HEK293 (cell line): Measurements from ENCODE around the gene SENP8.
A peak's percentile ranks its signal among the peaks of the same experiment; 100 is the strongest.

Experiments
- SALL2 ChIP-seq: fragments of 450-650 bp; formaldehyde crosslinking; IDR thresholded peaks from 2 replicates; pipeline ENCODE4 v1.5.0; 2017; ENCODE audit warnings: missing biosample characterization, mild to moderate bottlenecking, missing genetic modification characterization, borderline replicate concordance
- ZFP41 ChIP-seq: fragments of 450-650 bp; formaldehyde crosslinking; IDR thresholded peaks from 2 replicates; pipeline ENCODE4 v1.5.1; 2016; ENCODE audit warnings: missing biosample characterization, missing genetic modification characterization, borderline replicate concordance
- ZNF16 ChIP-seq: fragments of 450-650 bp; formaldehyde crosslinking; IDR thresholded peaks from 2 replicates; pipeline ENCODE4 v1.5.1; 2016; ENCODE audit warnings: low read depth, missing biosample characterization, missing genetic modification characterization
- ZNF391 ChIP-seq: fragments of 450-650 bp; formaldehyde crosslinking; IDR thresholded peaks from 2 replicates; pipeline ENCODE4 v1.5.1; 2016; ENCODE audit warnings: low read depth, missing biosample characterization, missing genetic modification characterization, borderline replicate concordance
- ZNF416 ChIP-seq: fragments of 450-650 bp; formaldehyde crosslinking; IDR thresholded peaks from 2 replicates; pipeline ENCODE4 v1.5.1; 2016; ENCODE audit warnings: missing biosample characterization, missing genetic modification characterization
- ZNF521 ChIP-seq: fragments of 450-650 bp; formaldehyde crosslinking; IDR thresholded peaks from 2 replicates; pipeline ENCODE4 v1.5.1; 2017; ENCODE audit warnings: missing biosample characterization, mild to moderate bottlenecking, missing genetic modification characterization
- ZNF792 ChIP-seq: fragments of 450-650 bp; formaldehyde crosslinking; IDR thresholded peaks from 2 replicates; pipeline ENCODE4 v1.5.1; 2016; ENCODE audit warnings: missing biosample characterization, missing genetic modification characterization
- ZSCAN30 ChIP-seq: fragments of 450-650 bp; IDR thresholded peaks from 2 replicates; pipeline ENCODE4 v1.5.1; 2018; ENCODE audit warnings: missing biosample characterization, mild to moderate bottlenecking, missing genetic modification characterization, moderate library complexity
- TF ChIP-seq, protein P1 (sequence below): fragments of 450-650 bp; formaldehyde crosslinking; conservative IDR thresholded peaks from 2 replicates; pipeline ENCODE4 v1.5.1; 2016; ENCODE audit warnings: low read depth, missing biosample characterization, missing genetic modification characterization
- TF ChIP-seq, protein P2 (sequence below): fragments of 450-650 bp; formaldehyde crosslinking; IDR thresholded peaks from 2 replicates; pipeline ENCODE4 v1.5.0; 2017; ENCODE audit warnings: missing biosample characterization, missing genetic modification characterization, borderline replicate concordance
- TF ChIP-seq, protein P3 (sequence below): fragments of 450-650 bp; formaldehyde crosslinking; IDR thresholded peaks from 2 replicates; pipeline ENCODE4 v1.5.1; 2017; ENCODE audit warnings: missing biosample characterization, missing genetic modification characterization
- TF ChIP-seq, protein P4 (sequence below): fragments of 450-650 bp; formaldehyde crosslinking; IDR thresholded peaks from 2 replicates; pipeline ENCODE4 v1.5.1; 2016; ENCODE audit warnings: missing biosample characterization, missing genetic modification characterization, borderline replicate concordance
- TF ChIP-seq, protein P5 (sequence below): fragments of 450-650 bp; formaldehyde crosslinking; IDR thresholded peaks from 2 replicates; pipeline ENCODE4 v1.5.1; 2016; ENCODE audit warnings: missing biosample characterization, missing genetic modification characterization

The SENP8 gene

DNA sequence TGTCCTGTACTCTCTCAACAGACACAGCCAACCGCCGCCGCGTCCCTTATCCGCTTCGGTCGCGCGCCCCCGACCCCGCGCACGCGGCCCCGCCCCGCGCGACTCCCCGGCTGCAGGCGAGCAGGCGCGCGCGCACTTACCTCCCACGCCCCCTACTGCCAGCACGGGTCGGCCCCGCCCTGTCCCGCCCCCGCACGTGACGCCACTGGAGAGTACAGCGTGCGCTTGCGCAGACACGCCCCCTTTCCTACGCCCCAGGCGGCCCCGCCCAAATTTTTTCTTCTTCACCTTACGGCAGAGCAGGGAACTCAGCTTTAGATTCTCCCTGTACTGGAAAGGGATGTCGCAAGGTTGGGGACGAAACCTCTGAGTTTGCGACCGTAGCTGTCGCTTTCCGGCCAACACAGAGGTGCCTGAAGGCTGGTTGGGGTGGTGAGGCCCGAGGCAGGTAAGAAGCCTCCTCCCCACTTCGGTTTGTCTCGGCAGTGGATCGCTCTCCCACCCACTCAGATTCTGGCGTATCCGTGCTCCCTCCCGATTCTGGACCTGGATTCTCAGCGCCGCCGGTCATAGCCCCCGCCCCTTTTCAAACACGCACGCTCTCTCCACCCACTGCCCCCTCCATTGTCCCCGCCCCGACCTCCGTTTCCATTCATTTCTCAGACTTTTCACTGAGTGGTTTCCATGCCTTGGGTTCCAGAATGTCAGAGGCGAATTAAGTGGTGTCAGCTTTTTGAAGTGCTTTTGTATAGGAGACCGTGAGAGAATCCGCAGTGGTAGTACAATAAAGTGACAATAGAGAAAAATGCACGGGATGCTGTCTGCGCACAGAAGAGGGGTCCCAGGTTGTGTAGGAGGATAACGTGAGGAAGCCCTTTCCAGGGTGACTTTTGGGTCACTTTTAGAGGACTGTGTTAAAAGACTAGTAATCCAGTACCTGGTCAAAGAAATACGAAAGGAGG is at the start of gene SENP8, which contains the start of gene MYO9A (continued):
- TF ChIP-seq, protein P1, sequence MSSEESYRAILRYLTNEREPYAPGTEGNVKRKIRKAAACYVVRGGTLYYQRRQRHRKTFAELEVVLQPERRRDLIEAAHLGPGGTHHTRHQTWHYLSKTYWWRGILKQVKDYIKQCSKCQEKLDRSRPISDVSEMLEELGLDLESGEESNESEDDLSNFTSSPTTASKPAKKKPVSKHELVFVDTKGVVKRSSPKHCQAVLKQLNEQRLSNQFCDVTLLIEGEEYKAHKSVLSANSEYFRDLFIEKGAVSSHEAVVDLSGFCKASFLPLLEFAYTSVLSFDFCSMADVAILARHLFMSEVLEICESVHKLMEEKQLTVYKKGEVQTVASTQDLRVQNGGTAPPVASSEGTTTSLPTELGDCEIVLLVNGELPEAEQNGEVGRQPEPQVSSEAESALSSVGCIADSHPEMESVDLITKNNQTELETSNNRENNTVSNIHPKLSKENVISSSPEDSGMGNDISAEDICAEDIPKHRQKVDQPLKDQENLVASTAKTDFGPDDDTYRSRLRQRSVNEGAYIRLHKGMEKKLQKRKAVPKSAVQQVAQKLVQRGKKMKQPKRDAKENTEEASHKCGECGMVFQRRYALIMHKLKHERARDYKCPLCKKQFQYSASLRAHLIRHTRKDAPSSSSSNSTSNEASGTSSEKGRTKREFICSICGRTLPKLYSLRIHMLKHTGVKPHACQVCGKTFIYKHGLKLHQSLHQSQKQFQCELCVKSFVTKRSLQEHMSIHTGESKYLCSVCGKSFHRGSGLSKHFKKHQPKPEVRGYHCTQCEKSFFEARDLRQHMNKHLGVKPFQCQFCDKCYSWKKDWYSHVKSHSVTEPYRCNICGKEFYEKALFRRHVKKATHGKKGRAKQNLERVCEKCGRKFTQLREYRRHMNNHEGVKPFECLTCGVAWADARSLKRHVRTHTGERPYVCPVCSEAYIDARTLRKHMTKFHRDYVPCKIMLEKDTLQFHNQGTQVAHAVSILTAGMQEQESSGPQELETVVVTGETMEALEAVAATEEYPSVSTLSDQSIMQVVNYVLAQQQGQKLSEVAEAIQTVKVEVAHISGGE (tag by site-specific recombination) = no peak
- TF ChIP-seq, protein P2, sequence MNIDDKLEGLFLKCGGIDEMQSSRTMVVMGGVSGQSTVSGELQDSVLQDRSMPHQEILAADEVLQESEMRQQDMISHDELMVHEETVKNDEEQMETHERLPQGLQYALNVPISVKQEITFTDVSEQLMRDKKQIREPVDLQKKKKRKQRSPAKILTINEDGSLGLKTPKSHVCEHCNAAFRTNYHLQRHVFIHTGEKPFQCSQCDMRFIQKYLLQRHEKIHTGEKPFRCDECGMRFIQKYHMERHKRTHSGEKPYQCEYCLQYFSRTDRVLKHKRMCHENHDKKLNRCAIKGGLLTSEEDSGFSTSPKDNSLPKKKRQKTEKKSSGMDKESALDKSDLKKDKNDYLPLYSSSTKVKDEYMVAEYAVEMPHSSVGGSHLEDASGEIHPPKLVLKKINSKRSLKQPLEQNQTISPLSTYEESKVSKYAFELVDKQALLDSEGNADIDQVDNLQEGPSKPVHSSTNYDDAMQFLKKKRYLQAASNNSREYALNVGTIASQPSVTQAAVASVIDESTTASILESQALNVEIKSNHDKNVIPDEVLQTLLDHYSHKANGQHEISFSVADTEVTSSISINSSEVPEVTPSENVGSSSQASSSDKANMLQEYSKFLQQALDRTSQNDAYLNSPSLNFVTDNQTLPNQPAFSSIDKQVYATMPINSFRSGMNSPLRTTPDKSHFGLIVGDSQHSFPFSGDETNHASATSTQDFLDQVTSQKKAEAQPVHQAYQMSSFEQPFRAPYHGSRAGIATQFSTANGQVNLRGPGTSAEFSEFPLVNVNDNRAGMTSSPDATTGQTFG = no peak
- TF ChIP-seq ZNF521 (tag by site-specific recombination) (no peak), ZFP41 (tag by site-specific recombination) (no peak), ZNF16 (no peak), ZNF792 (tag by site-specific recombination) (peak; percentile 62; the same call in 1 of the 2 replicates), ZNF416 (tag by site-specific recombination) (no peak), ZSCAN30 (tag by site-specific recombination) (0 out of 2 replicates have a peak, but pooled peaks have one; percentile 19), ZNF391 (tag by site-specific recombination) (peak; percentile 90; the same call in 1 of the 2 replicates), SALL2 (tag by site-specific recombination) (no peak)
- TF ChIP-seq, protein P3, sequence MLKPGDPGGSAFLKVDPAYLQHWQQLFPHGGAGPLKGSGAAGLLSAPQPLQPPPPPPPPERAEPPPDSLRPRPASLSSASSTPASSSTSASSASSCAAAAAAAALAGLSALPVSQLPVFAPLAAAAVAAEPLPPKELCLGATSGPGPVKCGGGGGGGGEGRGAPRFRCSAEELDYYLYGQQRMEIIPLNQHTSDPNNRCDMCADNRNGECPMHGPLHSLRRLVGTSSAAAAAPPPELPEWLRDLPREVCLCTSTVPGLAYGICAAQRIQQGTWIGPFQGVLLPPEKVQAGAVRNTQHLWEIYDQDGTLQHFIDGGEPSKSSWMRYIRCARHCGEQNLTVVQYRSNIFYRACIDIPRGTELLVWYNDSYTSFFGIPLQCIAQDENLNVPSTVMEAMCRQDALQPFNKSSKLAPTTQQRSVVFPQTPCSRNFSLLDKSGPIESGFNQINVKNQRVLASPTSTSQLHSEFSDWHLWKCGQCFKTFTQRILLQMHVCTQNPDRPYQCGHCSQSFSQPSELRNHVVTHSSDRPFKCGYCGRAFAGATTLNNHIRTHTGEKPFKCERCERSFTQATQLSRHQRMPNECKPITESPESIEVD (tag by site-specific recombination) = no peak
- TF ChIP-seq, protein P4, sequence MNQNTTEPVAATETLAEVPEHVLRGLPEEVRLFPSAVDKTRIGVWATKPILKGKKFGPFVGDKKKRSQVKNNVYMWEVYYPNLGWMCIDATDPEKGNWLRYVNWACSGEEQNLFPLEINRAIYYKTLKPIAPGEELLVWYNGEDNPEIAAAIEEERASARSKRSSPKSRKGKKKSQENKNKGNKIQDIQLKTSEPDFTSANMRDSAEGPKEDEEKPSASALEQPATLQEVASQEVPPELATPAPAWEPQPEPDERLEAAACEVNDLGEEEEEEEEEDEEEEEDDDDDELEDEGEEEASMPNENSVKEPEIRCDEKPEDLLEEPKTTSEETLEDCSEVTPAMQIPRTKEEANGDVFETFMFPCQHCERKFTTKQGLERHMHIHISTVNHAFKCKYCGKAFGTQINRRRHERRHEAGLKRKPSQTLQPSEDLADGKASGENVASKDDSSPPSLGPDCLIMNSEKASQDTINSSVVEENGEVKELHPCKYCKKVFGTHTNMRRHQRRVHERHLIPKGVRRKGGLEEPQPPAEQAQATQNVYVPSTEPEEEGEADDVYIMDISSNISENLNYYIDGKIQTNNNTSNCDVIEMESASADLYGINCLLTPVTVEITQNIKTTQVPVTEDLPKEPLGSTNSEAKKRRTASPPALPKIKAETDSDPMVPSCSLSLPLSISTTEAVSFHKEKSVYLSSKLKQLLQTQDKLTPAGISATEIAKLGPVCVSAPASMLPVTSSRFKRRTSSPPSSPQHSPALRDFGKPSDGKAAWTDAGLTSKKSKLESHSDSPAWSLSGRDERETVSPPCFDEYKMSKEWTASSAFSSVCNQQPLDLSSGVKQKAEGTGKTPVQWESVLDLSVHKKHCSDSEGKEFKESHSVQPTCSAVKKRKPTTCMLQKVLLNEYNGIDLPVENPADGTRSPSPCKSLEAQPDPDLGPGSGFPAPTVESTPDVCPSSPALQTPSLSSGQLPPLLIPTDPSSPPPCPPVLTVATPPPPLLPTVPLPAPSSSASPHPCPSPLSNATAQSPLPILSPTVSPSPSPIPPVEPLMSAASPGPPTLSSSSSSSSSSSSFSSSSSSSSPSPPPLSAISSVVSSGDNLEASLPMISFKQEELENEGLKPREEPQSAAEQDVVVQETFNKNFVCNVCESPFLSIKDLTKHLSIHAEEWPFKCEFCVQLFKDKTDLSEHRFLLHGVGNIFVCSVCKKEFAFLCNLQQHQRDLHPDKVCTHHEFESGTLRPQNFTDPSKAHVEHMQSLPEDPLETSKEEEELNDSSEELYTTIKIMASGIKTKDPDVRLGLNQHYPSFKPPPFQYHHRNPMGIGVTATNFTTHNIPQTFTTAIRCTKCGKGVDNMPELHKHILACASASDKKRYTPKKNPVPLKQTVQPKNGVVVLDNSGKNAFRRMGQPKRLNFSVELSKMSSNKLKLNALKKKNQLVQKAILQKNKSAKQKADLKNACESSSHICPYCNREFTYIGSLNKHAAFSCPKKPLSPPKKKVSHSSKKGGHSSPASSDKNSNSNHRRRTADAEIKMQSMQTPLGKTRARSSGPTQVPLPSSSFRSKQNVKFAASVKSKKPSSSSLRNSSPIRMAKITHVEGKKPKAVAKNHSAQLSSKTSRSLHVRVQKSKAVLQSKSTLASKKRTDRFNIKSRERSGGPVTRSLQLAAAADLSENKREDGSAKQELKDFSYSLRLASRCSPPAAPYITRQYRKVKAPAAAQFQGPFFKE (tag by site-specific recombination) = no peak
- TF ChIP-seq, protein P5, sequence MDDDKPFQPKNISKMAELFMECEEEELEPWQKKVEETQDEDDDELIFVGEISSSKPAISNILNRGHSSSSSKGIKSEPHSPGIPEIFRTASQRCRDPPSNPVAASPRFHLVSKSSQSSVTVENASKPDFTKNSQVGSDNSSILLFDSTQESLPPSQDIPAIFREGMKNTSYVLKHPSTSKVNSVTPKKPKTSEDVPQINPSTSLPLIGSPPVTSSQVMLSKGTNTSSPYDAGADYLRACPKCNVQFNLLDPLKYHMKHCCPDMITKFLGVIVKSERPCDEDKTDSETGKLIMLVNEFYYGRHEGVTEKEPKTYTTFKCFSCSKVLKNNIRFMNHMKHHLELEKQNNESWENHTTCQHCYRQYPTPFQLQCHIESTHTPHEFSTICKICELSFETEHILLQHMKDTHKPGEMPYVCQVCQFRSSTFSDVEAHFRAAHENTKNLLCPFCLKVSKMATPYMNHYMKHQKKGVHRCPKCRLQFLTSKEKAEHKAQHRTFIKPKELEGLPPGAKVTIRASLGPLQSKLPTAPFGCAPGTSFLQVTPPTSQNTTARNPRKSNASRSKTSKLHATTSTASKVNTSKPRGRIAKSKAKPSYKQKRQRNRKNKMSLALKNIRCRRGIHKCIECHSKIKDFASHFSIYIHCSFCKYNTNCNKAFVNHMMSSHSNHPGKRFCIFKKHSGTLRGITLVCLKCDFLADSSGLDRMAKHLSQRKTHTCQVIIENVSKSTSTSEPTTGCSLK (tag by site-specific recombination) = no peak
